ENCODE measurements around the gene VASH2. TPM values are rescaled to one million over a fixed set of nuclear protein-coding genes. Genes with fewer than 3 reads are reported as not detected.

Gene VASH2
- total RNA-seq, 1 donor from 2014 or later: 59.8 TPM

GRCh38 chr1:212977781-212978645 is 27.7 kb downstream of the VASH2 start:
- Mint-ChIP-seq H3K9me3 (ENCODE audit: unreplicated experiment) (peaks cover 11% of the 10 kb centered on the region), H3K27ac (ENCODE audit: unreplicated experiment) (no peak overlapping the region), H3K36me3 (ENCODE audit: unreplicated experiment) (peaks cover 21% of the 10 kb centered on the region), H3K4me1 (ENCODE audit: low read depth, unreplicated experiment) (peaks cover 58% of the 10 kb centered on the region), H3K27me3 (ENCODE audit: unreplicated experiment) (peaks cover 19% of the 10 kb centered on the region), H3K4me3 (ENCODE audit: unreplicated experiment) (peak overlapping the region; percentile 3)
- TF ChIP-seq CTCF (IDR thresholded peaks at IDR 0.05; ENCODE audit: partially characterized antibody, unreplicated experiment): no peak
- DNase-seq: no peak

GRCh38 chr1:212979340-212980122 is 29.2 kb downstream of the VASH2 start:
- H3K4me3 Mint-ChIP-seq (ENCODE audit: unreplicated experiment): no peak overlapping the region
- peaks cover 16% of the 10 kb centered on the region for H3K36me3 Mint-ChIP-seq (ENCODE audit: unreplicated experiment)
- peaks cover 11% of the 10 kb centered on the region for H3K9me3 Mint-ChIP-seq (ENCODE audit: unreplicated experiment)
- peaks cover 48% of the 10 kb centered on the region for H3K4me1 Mint-ChIP-seq (ENCODE audit: low read depth, unreplicated experiment)
- no peak for TF ChIP-seq CTCF (IDR thresholded peaks at IDR 0.05; ENCODE audit: partially characterized antibody, unreplicated experiment)
- peaks cover 18% of the 10 kb centered on the region for H3K27me3 Mint-ChIP-seq (ENCODE audit: unreplicated experiment)
- no peak overlapping the region for H3K27ac Mint-ChIP-seq (ENCODE audit: unreplicated experiment)
- no peak for DNase-seq

- Mint-ChIP-seq H3K4me1 (ENCODE audit: low read depth, unreplicated experiment) (peaks cover 44% of the 10 kb centered on the region), H3K9me3 (ENCODE audit: unreplicated experiment) (peaks cover 11% of the 10 kb centered on the region), H3K4me3 (ENCODE audit: unreplicated experiment) (peak overlapping the region; percentile 14), H3K36me3 (ENCODE audit: unreplicated experiment) (peaks cover 13% of the 10 kb centered on the region), H3K27me3 (ENCODE audit: unreplicated experiment) (peaks cover 18% of the 10 kb centered on the region), H3K27ac (ENCODE audit: unreplicated experiment) (peak overlapping the region; percentile 67)
- no peak for TF ChIP-seq CTCF (IDR thresholded peaks at IDR 0.05; ENCODE audit: partially characterized antibody, unreplicated experiment)
- DNase-seq: no peak
These were observed 29.9 kb downstream of the VASH2 start for GRCh38 chr1:212980123-212980785.

GRCh38 chr1:212981025-212981495 is 30.7 kb downstream of the VASH2 start:
- no peak for TF ChIP-seq CTCF (IDR thresholded peaks at IDR 0.05; ENCODE audit: partially characterized antibody, unreplicated experiment)
- H3K27ac Mint-ChIP-seq (ENCODE audit: unreplicated experiment): peak overlapping the region; percentile 94
- H3K9me3 Mint-ChIP-seq (ENCODE audit: unreplicated experiment): peaks cover 9% of the 10 kb centered on the region
- no peak for DNase-seq
- no peak overlapping the region for H3K4me3 Mint-ChIP-seq (ENCODE audit: unreplicated experiment)
- peaks cover 5% of the 10 kb centered on the region for H3K36me3 Mint-ChIP-seq (ENCODE audit: unreplicated experiment)
- H3K4me1 Mint-ChIP-seq (ENCODE audit: low read depth, unreplicated experiment): peaks cover 37% of the 10 kb centered on the region
- peaks cover 15% of the 10 kb centered on the region for H3K27me3 Mint-ChIP-seq (ENCODE audit: unreplicated experiment)
